Measurements from ENCODE around the gene PCSK4. TPM values are rescaled to one million over a fixed set of nuclear protein-coding genes. Genes with fewer than 3 reads are reported as not detected.
"Not testable (repeated sequence)": the region's sequence is repeated elsewhere in the genome, so short reads cannot be mapped to it uniquely, and the experiment has no call there.

The PCSK4 gene
- polyA plus RNA-seq (ENCODE audit: insufficient read length), result 5.0 TPM
- long read RNA-seq, donor 1, partial matches to known transcripts, result 0 of 1 reads
- long read RNA-seq, donor 1, other reads (novel, unspliced or antisense), result 0 of 1 reads
- long read RNA-seq, donor 2, partial matches to known transcripts, result 0 of 1 reads
- long read RNA-seq, donor 2, other reads (novel, unspliced or antisense), result 0 of 1 reads
- long read RNA-seq, donor 3, partial matches to known transcripts, result 0 of 1 reads
- long read RNA-seq, donor 3, other reads (novel, unspliced or antisense), result 0 of 1 reads
- long read RNA-seq, donor 4, result 0 reads
- long read RNA-seq, donor 5, result 0 reads
- long read RNA-seq, donor 6, partial matches to known transcripts, result 43 of 57 reads
- long read RNA-seq, donor 6, other reads (novel, unspliced or antisense), result 14 of 57 reads
- long read RNA-seq, donor 7, partial matches to known transcripts, result 0 of 3 reads
- long read RNA-seq, donor 7, other reads (novel, unspliced or antisense), result 0 of 3 reads
- long read RNA-seq, donor 8, result 0 reads

- peak; percentile 99 for DNase-seq
Observed at GRCh38 chr19:1490311-1491113, at the start of gene PCSK4. PCSK4 (minus strand) TSS chr19:1490350; CDS start chr19:1490346, 4 bp downstream.

- DNase-seq, result not testable (repeated sequence)
Observed at GRCh38 chr19:1539749-1540148, 49.6 kb upstream of the PCSK4 start.

- no peak for DNase-seq
Observed at GRCh38 chr19:1538978-1539377, 48.8 kb upstream of the PCSK4 start.

- not testable (repeated sequence) for DNase-seq
Observed at GRCh38 chr19:1535699-1536098, 45.5 kb upstream of the PCSK4 start.

- DNase-seq, result no peak
Observed at GRCh38 chr19:1534972-1535371, 44.8 kb upstream of the PCSK4 start.

- DNase-seq, result no peak
Observed at GRCh38 chr19:1533510-1534150, 43.5 kb upstream of the PCSK4 start.

GRCh38 chr19:1532003-1532402 lies 41.9 kb upstream of the PCSK4 start:
- no peak for DNase-seq

GRCh38 chr19:1531587-1531986 lies 41.4 kb upstream of the PCSK4 start:
- DNase-seq, result no peak

- DNase-seq, result not testable (repeated sequence)
Observed at GRCh38 chr19:1530856-1531255, 40.7 kb upstream of the PCSK4 start.

GRCh38 chr19:1529430-1529816 lies 39.3 kb upstream of the PCSK4 start:
- DNase-seq, result no peak

- no peak for DNase-seq
Observed at GRCh38 chr19:1528596-1529429, 38.7 kb upstream of the PCSK4 start.

GRCh38 chr19:1527650-1528309 lies 37.6 kb upstream of the PCSK4 start:
- no peak for DNase-seq

GRCh38 chr19:1526979-1527649 lies 37.0 kb upstream of the PCSK4 start:
- no peak for DNase-seq

GRCh38 chr19:1526066-1526778 lies 36.1 kb upstream of the PCSK4 start:
- no peak for DNase-seq

- no peak for DNase-seq
Observed at GRCh38 chr19:1525343-1525742, 35.2 kb upstream of the PCSK4 start.

GRCh38 chr19:1524972-1525325 lies 34.8 kb upstream of the PCSK4 start:
- no peak for DNase-seq

GRCh38 chr19:1524287-1524971 lies 34.3 kb upstream of the PCSK4 start:
- DNase-seq, result no peak

- DNase-seq, result no peak
Observed at GRCh38 chr19:1523412-1524286, 33.5 kb upstream of the PCSK4 start, which contains the start of gene PLK5. PLK5 (plus strand) TSS chr19:1524077; CDS start chr19:1526997, 2,920 bp downstream.

Data from left kidney (tissue), 8 donors.